MM.1S (cell line): ENCODE data around the gene NOP14.
A peak's percentile ranks its signal among the peaks of the same experiment; 100 is the strongest.

Experiments used
- DNase-seq: peaks from one replicate; pipeline ENCODE4 v3.0.0-alpha.2; 2015
- H2AFZ ChIP-seq: fragments of 300-600 bp; sonication (generic); 2 replicates; pipeline ENCODE4 v1.6.0; 2016; ENCODE audit warnings: antibody characterized with exemption, low read length
- H3F3A ChIP-seq: fragments of 300-600 bp; sonication (generic); 2 replicates; pipeline ENCODE4 v1.6.1; 2016; ENCODE audit warnings: mild to moderate bottlenecking, antibody characterized with exemption, low read length, moderate library complexity, mixed read lengths; ENCODE audit not compliant: insufficient read depth
- H3K27ac ChIP-seq: fragments of 300-600 bp; sonication (generic); 2 replicates; pipeline ENCODE4 v1.5.1; 2016; ENCODE audit warnings: mild to moderate bottlenecking, low read length
- H3K27me3 ChIP-seq: fragments of 300-600 bp; sonication (generic); replicated peaks from 2 replicates; pipeline ENCODE4 v1.6.0; 2016; ENCODE audit warnings: low read length; ENCODE audit not compliant: insufficient read depth
- H3K36me3 ChIP-seq: fragments of 300-600 bp; sonication (generic); replicated peaks from 2 replicates; pipeline ENCODE4 v1.6.1; 2016; ENCODE audit warnings: mild to moderate bottlenecking, low read length, mixed read lengths; ENCODE audit not compliant: insufficient read depth
- H3K4me1 ChIP-seq: fragments of 300-600 bp; sonication (generic); 2 replicates; pipeline ENCODE4 v1.6.1; 2016; ENCODE audit warnings: low read length, mixed read lengths
- H3K4me2 ChIP-seq: fragments of 300-600 bp; sonication (generic); 2 replicates; pipeline ENCODE4 v1.6.0; 2016; ENCODE audit warnings: low read depth, low read length
- H3K4me3 ChIP-seq: fragments of 300-600 bp; sonication (generic); 2 replicates; pipeline ENCODE4 v1.5.1; 2016; ENCODE audit warnings: low read length, mixed read lengths
- H3K79me2 ChIP-seq: fragments of 300-600 bp; sonication (generic); 2 replicates; pipeline ENCODE4 v1.6.1; 2016; ENCODE audit warnings: mixed run types, low read length, mixed read lengths
- H3K9ac ChIP-seq: fragments of 300-600 bp; sonication (generic); 2 replicates; pipeline ENCODE4 v1.6.1; 2016; ENCODE audit warnings: low read length, mixed read lengths
- H3K9me2 ChIP-seq: fragments of 300-600 bp; sonication (generic); replicated peaks from 2 replicates; pipeline ENCODE4 v1.6.1; 2016; ENCODE audit warnings: mild to moderate bottlenecking, low read length, mixed read lengths; ENCODE audit not compliant: insufficient read depth
- H3K9me3 ChIP-seq: fragments of 300-600 bp; sonication (generic); replicated peaks from 2 replicates; pipeline ENCODE4 v1.6.1; 2016; ENCODE audit warnings: mild to moderate bottlenecking, low read length, mixed read lengths; ENCODE audit not compliant: insufficient read depth
- H4K20me1 ChIP-seq: fragments of 300-600 bp; sonication (generic); 2 replicates; pipeline ENCODE4 v1.6.1; 2016; ENCODE audit warnings: mild to moderate bottlenecking, low read length, moderate library complexity, mixed read lengths; ENCODE audit not compliant: insufficient read depth
- CTCF ChIP-seq: fragments of 300-600 bp; sonication (generic); IDR thresholded peaks from 2 replicates; pipeline ENCODE4 v1.5.1; 2016; ENCODE audit warnings: antibody characterized with exemption, low read length, mixed read lengths
- EZH2 ChIP-seq: fragments of 300-600 bp; sonication (generic); optimal IDR thresholded peaks from 2 replicates; pipeline ENCODE3; 2017; ENCODE audit warnings: low read depth, mild to moderate bottlenecking, antibody characterized with exemption, low read length, mixed read lengths
- EZH2phosphoT487 ChIP-seq: fragments of 300-600 bp; sonication (generic); IDR thresholded peaks from 2 replicates; pipeline ENCODE4 v1.6.1; 2018; ENCODE audit warnings: antibody characterized with exemption, low read length

Gene NOP14

GRCh38 chr4:2971275-2971674 lies 8.1 kb upstream of the NOP14 start:
- no peaks in the 10 kb centered on the region for H3K4me1 ChIP-seq
- no peaks in the 10 kb centered on the region for H3K9me2 ChIP-seq
- H3K27me3 ChIP-seq, result no peaks in the 10 kb centered on the region
- H3K79me2 ChIP-seq, result no peaks in the 10 kb centered on the region
- H3K9ac ChIP-seq, result no peak overlapping the region
- H4K20me1 ChIP-seq, result no peaks in the 10 kb centered on the region
- TF ChIP-seq EZH2 (no peak), EZH2phosphoT487 (no peak)
- no peak for DNase-seq
- no peaks in the 10 kb centered on the region for H3K9me3 ChIP-seq
- H3K4me3 ChIP-seq, result no peak overlapping the region
- H3K27ac ChIP-seq, result no peak overlapping the region
- H3F3A ChIP-seq, result no peaks in the 10 kb centered on the region
- no peak overlapping the region for H2AFZ ChIP-seq
- H3K4me2 ChIP-seq, result no peak overlapping the region
- H3K36me3 ChIP-seq, result no peaks in the 10 kb centered on the region

GRCh38 chr4:2968381-2968780 lies 5.2 kb upstream of the NOP14 start:
- no peak overlapping the region for H3K4me3 ChIP-seq
- no peaks in the 10 kb centered on the region for H3F3A ChIP-seq
- H3K27ac ChIP-seq, result no peak overlapping the region
- H3K9me3 ChIP-seq, result no peaks in the 10 kb centered on the region
- no peaks in the 10 kb centered on the region for H4K20me1 ChIP-seq
- peaks cover 3% of the 10 kb centered on the region; the same call in 1 of the 2 replicates for H3K4me1 ChIP-seq
- no peak overlapping the region for H2AFZ ChIP-seq
- no peaks in the 10 kb centered on the region for H3K36me3 ChIP-seq
- H3K9me2 ChIP-seq, result no peaks in the 10 kb centered on the region
- no peak overlapping the region for H3K4me2 ChIP-seq
- TF ChIP-seq EZH2phosphoT487 (no peak), EZH2 (no peak), CTCF (no peak)
- no peaks in the 10 kb centered on the region for H3K79me2 ChIP-seq
- no peak for DNase-seq
- H3K9ac ChIP-seq, result no peak overlapping the region
- H3K27me3 ChIP-seq, result no peaks in the 10 kb centered on the region

- TF ChIP-seq EZH2phosphoT487 (no peak), CTCF (no peak), EZH2 (no peak)
- H2AFZ ChIP-seq, result no peak overlapping the region
- peaks cover 22% of the 10 kb centered on the region for H3K79me2 ChIP-seq
- peaks cover 3% of the 10 kb centered on the region; the same call in 1 of the 2 replicates for H3K4me1 ChIP-seq
- no peak for DNase-seq
- no peaks in the 10 kb centered on the region for H3K36me3 ChIP-seq
- H3K4me2 ChIP-seq, result no peak overlapping the region
- H3K9ac ChIP-seq, result no peak overlapping the region
- no peak overlapping the region for H3K4me3 ChIP-seq
- no peaks in the 10 kb centered on the region for H3K27me3 ChIP-seq
- no peak overlapping the region for H3K27ac ChIP-seq
- H3K9me3 ChIP-seq, result no peaks in the 10 kb centered on the region
- H3F3A ChIP-seq, result peaks cover 11% of the 10 kb centered on the region
- H4K20me1 ChIP-seq, result peaks cover 5% of the 10 kb centered on the region; the same call in 1 of the 2 replicates
- no peaks in the 10 kb centered on the region for H3K9me2 ChIP-seq
These were observed 2.1 kb upstream of the NOP14 start for GRCh38 chr4:2965262-2965661.

GRCh38 chr4:2964706-2965258 lies 1.6 kb upstream of the NOP14 start:
- Histone ChIP-seq H3K4me1 (peaks cover 3% of the 10 kb centered on the region), H3K9me3 (no peaks in the 10 kb centered on the region), H3K36me3 (no peaks in the 10 kb centered on the region), H3K79me2 (peaks cover 27% of the 10 kb centered on the region), H3K27me3 (no peaks in the 10 kb centered on the region), H3K4me2 (peak overlapping the region; percentile 75; the same call in 1 of the 2 replicates), H3K27ac (no peak overlapping the region), H2AFZ (no peak overlapping the region), H3K4me3 (no peak overlapping the region), H3F3A (peaks cover 11% of the 10 kb centered on the region), H3K9me2 (no peaks in the 10 kb centered on the region), H3K9ac (no peak overlapping the region), H4K20me1 (peaks cover 7% of the 10 kb centered on the region; the same call in 1 of the 2 replicates)
- TF ChIP-seq CTCF (no peak), EZH2 (no peak), EZH2phosphoT487 (no peak)
- no peak for DNase-seq
